GM23338 (cell line): ENCODE data around the gene ACAD9. TPM values are rescaled to one million over a fixed set of nuclear protein-coding genes. Genes with fewer than 3 reads are reported as not detected.

ENCODE experiments used
- EZH2 ChIP-seq: fragments of 200-600 bp; sonication (generic); IDR thresholded peaks from one replicate; pipeline ENCODE4 v1.8.0; 2017; ENCODE audit warnings: antibody characterized with exemption, mild to moderate bottlenecking, low read depth; ENCODE audit not compliant: unreplicated experiment
- JUNB ChIP-seq: IDR thresholded peaks from one replicate; pipeline ENCODE4 v1.6.1; 2016; ENCODE audit warnings: antibody characterized with exemption; ENCODE audit not compliant: unreplicated experiment
- STAT1 ChIP-seq: IDR thresholded peaks from one replicate; pipeline ENCODE4 v1.6.1; 2016; ENCODE audit warnings: antibody characterized with exemption; ENCODE audit not compliant: unreplicated experiment
- ZNF331 ChIP-seq: fragments of 250-450 bp; sonication (Bioruptor Pico); IDR thresholded peaks from 2 replicates; pipeline ENCODE4 v1.5.0; 2020; ENCODE audit warnings: low read depth, mild to moderate bottlenecking, moderate library complexity
- polyA plus RNA-seq: library from polyadenylated mRNA; unstranded; fragments of >200 nt; fragmentation: Nextera tagmentation; extraction: Ambion mirVana; gene quantifications from 2 replicates; pipeline ENCODE4 v1.2.1, GENCODE V29; 2016
- small RNA-seq: library from RNA; depleted of rRNA; stranded (forward); fragments of <200 nt; gene quantifications from one replicate; pipeline ENCODE3, GENCODE V24; 2014; ENCODE audit warnings: low replicate concordance
- total RNA-seq: library from RNA; depleted of rRNA; stranded (reverse); fragments of >200 nt; shearing (Covaris generic); gene quantifications from 2 replicates; pipeline ENCODE4 v1.2.3, GENCODE V29; 2014; rRNA removed
- TF ChIP-seq, protein P1 (sequence below), 2 experiments: fragments of 200-600 bp in 1 of 2; sonication (generic) in 1 of 2; conservative IDR thresholded peaks; 2 replicates each; pipeline versions ENCODE4 v1.5.1 to v1.6.1; 2016 to 2017; ENCODE audit warnings: antibody characterized with exemption in 2 of 2, low read depth in 2 of 2, mild to moderate bottlenecking in 2 of 2, moderate library complexity in 1 of 2
- TF ChIP-seq, protein P2 (sequence below): IDR thresholded peaks from one replicate; pipeline ENCODE4 v1.6.1; 2018; ENCODE audit warnings: antibody characterized with exemption; ENCODE audit not compliant: unreplicated experiment
- TF ChIP-seq, protein P3 (sequence below): IDR thresholded peaks from 2 replicates; pipeline ENCODE4 v1.6.1; 2016; ENCODE audit warnings: antibody characterized with exemption

ACAD9 gene
- total and polyA plus RNA-seq, 2 experiments from 2014 or later: 21.2 to 36.4 TPM

DNA sequence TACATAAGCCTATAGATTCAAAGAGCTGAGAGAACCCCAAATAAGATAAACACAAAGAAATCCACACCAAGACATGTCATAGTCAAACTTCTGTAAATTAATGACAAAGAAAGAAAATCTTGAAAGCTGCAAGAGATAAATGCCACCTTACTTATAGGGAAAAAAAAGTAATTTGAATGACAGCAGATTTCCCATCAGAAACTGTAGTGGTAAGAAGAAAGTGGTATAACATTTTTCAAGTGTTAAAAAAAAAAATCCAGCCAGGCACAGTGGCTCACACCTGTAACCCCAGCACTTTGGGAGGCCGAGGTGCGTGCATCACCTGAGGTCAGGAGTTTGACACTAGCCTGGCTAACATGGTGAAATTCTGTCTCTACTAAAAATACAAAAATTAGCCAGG is 77.0 kb downstream of the ACAD9 start (continued):
- TF ChIP-seq, protein P1, sequence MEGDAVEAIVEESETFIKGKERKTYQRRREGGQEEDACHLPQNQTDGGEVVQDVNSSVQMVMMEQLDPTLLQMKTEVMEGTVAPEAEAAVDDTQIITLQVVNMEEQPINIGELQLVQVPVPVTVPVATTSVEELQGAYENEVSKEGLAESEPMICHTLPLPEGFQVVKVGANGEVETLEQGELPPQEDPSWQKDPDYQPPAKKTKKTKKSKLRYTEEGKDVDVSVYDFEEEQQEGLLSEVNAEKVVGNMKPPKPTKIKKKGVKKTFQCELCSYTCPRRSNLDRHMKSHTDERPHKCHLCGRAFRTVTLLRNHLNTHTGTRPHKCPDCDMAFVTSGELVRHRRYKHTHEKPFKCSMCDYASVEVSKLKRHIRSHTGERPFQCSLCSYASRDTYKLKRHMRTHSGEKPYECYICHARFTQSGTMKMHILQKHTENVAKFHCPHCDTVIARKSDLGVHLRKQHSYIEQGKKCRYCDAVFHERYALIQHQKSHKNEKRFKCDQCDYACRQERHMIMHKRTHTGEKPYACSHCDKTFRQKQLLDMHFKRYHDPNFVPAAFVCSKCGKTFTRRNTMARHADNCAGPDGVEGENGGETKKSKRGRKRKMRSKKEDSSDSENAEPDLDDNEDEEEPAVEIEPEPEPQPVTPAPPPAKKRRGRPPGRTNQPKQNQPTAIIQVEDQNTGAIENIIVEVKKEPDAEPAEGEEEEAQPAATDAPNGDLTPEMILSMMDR (conservative IDR thresholded peaks at IDR 0.05; ENCODE audit: low read depth in 2 of 2): no peak
- TF ChIP-seq STAT1: no peak
- no peak for TF ChIP-seq ZNF331 (CRISPR knock-in tag)
- no peak for TF ChIP-seq EZH2
- TF ChIP-seq, protein P2, sequence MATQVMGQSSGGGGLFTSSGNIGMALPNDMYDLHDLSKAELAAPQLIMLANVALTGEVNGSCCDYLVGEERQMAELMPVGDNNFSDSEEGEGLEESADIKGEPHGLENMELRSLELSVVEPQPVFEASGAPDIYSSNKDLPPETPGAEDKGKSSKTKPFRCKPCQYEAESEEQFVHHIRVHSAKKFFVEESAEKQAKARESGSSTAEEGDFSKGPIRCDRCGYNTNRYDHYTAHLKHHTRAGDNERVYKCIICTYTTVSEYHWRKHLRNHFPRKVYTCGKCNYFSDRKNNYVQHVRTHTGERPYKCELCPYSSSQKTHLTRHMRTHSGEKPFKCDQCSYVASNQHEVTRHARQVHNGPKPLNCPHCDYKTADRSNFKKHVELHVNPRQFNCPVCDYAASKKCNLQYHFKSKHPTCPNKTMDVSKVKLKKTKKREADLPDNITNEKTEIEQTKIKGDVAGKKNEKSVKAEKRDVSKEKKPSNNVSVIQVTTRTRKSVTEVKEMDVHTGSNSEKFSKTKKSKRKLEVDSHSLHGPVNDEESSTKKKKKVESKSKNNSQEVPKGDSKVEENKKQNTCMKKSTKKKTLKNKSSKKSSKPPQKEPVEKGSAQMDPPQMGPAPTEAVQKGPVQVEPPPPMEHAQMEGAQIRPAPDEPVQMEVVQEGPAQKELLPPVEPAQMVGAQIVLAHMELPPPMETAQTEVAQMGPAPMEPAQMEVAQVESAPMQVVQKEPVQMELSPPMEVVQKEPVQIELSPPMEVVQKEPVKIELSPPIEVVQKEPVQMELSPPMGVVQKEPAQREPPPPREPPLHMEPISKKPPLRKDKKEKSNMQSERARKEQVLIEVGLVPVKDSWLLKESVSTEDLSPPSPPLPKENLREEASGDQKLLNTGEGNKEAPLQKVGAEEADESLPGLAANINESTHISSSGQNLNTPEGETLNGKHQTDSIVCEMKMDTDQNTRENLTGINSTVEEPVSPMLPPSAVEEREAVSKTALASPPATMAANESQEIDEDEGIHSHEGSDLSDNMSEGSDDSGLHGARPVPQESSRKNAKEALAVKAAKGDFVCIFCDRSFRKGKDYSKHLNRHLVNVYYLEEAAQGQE: no peak
- TF ChIP-seq, protein P3, sequence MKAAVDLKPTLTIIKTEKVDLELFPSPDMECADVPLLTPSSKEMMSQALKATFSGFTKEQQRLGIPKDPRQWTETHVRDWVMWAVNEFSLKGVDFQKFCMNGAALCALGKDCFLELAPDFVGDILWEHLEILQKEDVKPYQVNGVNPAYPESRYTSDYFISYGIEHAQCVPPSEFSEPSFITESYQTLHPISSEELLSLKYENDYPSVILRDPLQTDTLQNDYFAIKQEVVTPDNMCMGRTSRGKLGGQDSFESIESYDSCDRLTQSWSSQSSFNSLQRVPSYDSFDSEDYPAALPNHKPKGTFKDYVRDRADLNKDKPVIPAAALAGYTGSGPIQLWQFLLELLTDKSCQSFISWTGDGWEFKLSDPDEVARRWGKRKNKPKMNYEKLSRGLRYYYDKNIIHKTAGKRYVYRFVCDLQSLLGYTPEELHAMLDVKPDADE: no peak
- no peak for TF ChIP-seq JUNB

Small RNA genes within 50 kb of the gene (small RNA-seq; reads per million reads assigned to genes)
- not detected for gene AC112484.4

Other genes with a start within 250 kb of the ACAD9 start
- 218 and 231 TPM in 2 replicates for gene RPN1, start 228.8 kb upstream of the ACAD9 start, total RNA-seq
- gene RPN1, start 228.8 kb upstream of the ACAD9 start, polyA plus RNA-seq: 108 and 111 TPM in 2 replicates
- gene RAB7A, start 153.4 kb upstream of the ACAD9 start, total RNA-seq: 79.5 and 89.8 TPM in 2 replicates
- gene RAB7A, start 153.4 kb upstream of the ACAD9 start, polyA plus RNA-seq: 131 and 156 TPM in 2 replicates
- gene CFAP92, start 114.5 kb downstream of the ACAD9 start, total RNA-seq: 1.6 and 2.1 TPM in 2 replicates
- 1.7 and 2.3 TPM in 2 replicates for gene CFAP92, start 114.5 kb downstream of the ACAD9 start, polyA plus RNA-seq
- 0.27 TPM in 1 of 2 replicates, not detected in the other for gene EFCC1, start 121.7 kb downstream of the ACAD9 start, total RNA-seq
- gene EFCC1, start 121.7 kb downstream of the ACAD9 start, polyA plus RNA-seq: 0.10 TPM in 1 of 2 replicates, not detected in the other
- gene GP9, start 181.2 kb downstream of the ACAD9 start, total RNA-seq: not detected in 2 replicates
- gene GP9, start 181.2 kb downstream of the ACAD9 start, polyA plus RNA-seq: not detected in 2 replicates
- 32.5 and 37.0 TPM in 2 replicates for gene RAB43, start 242.2 kb downstream of the ACAD9 start, total RNA-seq
- 5.7 and 7.3 TPM in 2 replicates for gene RAB43, start 242.2 kb downstream of the ACAD9 start, polyA plus RNA-seq